ENCODE data around the gene DNM2. TPM values are rescaled to one million over a fixed set of nuclear protein-coding genes. Genes with fewer than 3 reads are reported as not detected.

The DNM2 gene
- total and polyA plus RNA-seq, 9 of the 15 experiments (the other 6 are each of a cell fraction or from before 2014, with no cell fraction given) = 2.2 to 161 (median 72.6) TPM

DNA sequence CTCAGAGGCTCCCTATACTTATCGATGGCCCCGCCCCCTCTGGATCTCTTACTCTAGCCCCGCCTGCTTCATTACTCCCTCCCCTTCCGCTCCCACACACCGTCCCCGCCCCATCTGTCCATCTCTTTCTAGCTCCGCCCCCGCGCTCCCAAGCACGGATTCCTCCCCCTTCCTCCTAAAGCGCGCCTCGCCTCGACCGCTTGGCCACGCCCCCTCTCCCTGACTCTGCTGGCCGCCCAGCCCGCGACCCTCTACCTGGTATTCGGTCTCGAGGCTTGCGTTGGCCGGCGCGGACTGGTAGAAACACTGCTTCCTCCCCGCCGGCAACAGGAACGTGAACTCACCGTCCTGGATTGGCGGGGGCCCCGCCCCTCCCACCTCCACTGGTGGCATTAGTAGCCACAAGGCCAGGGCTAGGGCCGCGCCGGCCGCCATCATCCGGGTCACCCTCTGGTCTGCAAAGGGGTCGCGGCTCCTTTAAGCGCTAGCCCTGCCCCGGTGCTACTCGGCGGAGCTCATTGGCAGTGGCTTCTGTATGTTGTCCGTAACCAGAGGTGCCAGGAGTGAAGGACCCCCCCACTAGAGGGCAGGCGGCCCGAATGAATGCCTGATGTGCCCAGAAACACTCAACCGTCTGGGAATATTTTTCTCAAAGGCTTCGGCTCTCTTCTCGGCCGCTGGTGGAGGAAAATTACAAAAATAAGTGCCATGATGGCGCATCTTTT lies 118.0 kb downstream of the DNM2 start, which contains the start of gene TMED1 (continued):
- TF ChIP-seq GTF2B (IDR thresholded peaks at IDR 0.05; ENCODE audit: extremely low read depth, insufficient read length) (no peak), FOXK1 (CRISPR knock-in tag; IDR thresholded peaks at IDR 0.05; ENCODE audit: borderline replicate concordance) (no peak), NCOA1 (IDR thresholded peaks at IDR 0.05; ENCODE audit: low read depth) (no peak), CREB3L1 (IDR thresholded peaks at IDR 0.05; ENCODE audit: borderline replicate concordance, low read depth) (no peak), ZNF212 (CRISPR knock-in tag; IDR thresholded peaks at IDR 0.05) (no peak), GABPA (tag; conservative IDR thresholded peaks at IDR 0.05; ENCODE audit: low read depth) (peak; percentile 75), ZFP30 (CRISPR knock-in tag; IDR thresholded peaks at IDR 0.05; ENCODE audit: borderline replicate concordance) (no peak), CXXC5 (CRISPR knock-in tag; IDR thresholded peaks at IDR 0.05) (no peak; the same call in none of the 2 replicates), ZNF24 (IDR thresholded peaks at IDR 0.05) (no peak), ELF2 (CRISPR knock-in tag; IDR thresholded peaks at IDR 0.05) (no peak; the same call in 1 of the 2 replicates), XRCC3 (IDR thresholded peaks at IDR 0.05) (no peak)
- TF ChIP-seq, protein P1, sequence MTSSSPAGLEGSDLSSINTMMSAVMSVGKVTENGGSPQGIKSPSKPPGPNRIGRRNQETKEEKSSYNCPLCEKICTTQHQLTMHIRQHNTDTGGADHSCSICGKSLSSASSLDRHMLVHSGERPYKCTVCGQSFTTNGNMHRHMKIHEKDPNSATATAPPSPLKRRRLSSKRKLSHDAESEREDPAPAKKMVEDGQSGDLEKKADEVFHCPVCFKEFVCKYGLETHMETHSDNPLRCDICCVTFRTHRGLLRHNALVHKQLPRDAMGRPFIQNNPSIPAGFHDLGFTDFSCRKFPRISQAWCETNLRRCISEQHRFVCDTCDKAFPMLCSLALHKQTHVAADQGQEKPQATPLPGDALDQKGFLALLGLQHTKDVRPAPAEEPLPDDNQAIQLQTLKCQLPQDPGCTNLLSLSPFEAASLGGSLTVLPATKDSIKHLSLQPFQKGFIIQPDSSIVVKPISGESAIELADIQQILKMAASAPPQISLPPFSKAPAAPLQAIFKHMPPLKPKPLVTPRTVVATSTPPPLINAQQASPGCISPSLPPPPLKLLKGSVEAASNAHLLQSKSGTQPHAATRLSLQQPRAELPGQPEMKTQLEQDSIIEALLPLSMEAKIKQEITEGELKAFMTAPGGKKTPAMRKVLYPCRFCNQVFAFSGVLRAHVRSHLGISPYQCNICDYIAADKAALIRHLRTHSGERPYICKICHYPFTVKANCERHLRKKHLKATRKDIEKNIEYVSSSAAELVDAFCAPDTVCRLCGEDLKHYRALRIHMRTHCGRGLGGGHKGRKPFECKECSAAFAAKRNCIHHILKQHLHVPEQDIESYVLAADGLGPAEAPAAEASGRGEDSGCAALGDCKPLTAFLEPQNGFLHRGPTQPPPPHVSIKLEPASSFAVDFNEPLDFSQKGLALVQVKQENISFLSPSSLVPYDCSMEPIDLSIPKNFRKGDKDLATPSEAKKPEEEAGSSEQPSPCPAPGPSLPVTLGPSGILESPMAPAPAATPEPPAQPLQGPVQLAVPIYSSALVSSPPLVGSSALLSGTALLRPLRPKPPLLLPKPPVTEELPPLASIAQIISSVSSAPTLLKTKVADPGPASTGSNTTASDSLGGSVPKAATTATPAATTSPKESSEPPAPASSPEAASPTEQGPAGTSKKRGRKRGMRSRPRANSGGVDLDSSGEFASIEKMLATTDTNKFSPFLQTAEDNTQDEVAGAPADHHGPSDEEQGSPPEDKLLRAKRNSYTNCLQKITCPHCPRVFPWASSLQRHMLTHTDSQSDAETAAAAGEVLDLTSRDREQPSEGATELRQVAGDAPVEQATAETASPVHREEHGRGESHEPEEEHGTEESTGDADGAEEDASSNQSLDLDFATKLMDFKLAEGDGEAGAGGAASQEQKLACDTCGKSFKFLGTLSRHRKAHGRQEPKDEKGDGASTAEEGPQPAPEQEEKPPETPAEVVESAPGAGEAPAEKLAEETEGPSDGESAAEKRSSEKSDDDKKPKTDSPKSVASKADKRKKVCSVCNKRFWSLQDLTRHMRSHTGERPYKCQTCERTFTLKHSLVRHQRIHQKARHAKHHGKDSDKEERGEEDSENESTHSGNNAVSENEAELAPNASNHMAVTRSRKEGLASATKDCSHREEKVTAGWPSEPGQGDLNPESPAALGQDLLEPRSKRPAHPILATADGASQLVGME (CRISPR knock-in tag; IDR thresholded peaks at IDR 0.05) = no peak
- TF ChIP-seq, protein P2, sequence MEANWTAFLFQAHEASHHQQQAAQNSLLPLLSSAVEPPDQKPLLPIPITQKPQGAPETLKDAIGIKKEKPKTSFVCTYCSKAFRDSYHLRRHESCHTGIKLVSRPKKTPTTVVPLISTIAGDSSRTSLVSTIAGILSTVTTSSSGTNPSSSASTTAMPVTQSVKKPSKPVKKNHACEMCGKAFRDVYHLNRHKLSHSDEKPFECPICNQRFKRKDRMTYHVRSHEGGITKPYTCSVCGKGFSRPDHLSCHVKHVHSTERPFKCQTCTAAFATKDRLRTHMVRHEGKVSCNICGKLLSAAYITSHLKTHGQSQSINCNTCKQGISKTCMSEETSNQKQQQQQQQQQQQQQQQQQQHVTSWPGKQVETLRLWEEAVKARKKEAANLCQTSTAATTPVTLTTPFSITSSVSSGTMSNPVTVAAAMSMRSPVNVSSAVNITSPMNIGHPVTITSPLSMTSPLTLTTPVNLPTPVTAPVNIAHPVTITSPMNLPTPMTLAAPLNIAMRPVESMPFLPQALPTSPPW (CRISPR knock-in tag; IDR thresholded peaks at IDR 0.05) = peak; percentile 93
- TF ChIP-seq, protein P3, sequence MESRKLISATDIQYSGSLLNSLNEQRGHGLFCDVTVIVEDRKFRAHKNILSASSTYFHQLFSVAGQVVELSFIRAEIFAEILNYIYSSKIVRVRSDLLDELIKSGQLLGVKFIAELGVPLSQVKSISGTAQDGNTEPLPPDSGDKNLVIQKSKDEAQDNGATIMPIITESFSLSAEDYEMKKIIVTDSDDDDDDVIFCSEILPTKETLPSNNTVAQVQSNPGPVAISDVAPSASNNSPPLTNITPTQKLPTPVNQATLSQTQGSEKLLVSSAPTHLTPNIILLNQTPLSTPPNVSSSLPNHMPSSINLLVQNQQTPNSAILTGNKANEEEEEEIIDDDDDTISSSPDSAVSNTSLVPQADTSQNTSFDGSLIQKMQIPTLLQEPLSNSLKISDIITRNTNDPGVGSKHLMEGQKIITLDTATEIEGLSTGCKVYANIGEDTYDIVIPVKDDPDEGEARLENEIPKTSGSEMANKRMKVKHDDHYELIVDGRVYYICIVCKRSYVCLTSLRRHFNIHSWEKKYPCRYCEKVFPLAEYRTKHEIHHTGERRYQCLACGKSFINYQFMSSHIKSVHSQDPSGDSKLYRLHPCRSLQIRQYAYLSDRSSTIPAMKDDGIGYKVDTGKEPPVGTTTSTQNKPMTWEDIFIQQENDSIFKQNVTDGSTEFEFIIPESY (CRISPR knock-in tag; IDR thresholded peaks at IDR 0.05) = no peak
